Mammary epithelial cell (primary cell): ENCODE data around the gene HIBADH.

ENCODE experiments used
- CTCF ChIP-seq, 2 donors: IDR thresholded peaks in 1 of 2; conservative IDR thresholded peaks in 1 of 2; 2 replicates each; pipeline ENCODE4 v1.5.1; 2011 to 2012; ENCODE audit warnings: inconsistent platforms in 2 of 2, low read length in 2 of 2, mild to moderate bottlenecking in 2 of 2, control low read depth in 1 of 2, low read depth in 1 of 2; ENCODE audit not compliant: insufficient read depth in 1 of 2; ENCODE audit errors: extremely low read depth in 1 of 2
- EZH2 ChIP-seq: IDR thresholded peaks from 2 replicates; pipeline ENCODE4 v1.6.1; 2012; ENCODE audit warnings: low read length, inconsistent platforms, borderline replicate concordance

GRCh38 chr7:27515933-27516332 lies 146.8 kb downstream of the HIBADH start:
- TF ChIP-seq EZH2 (no peak), CTCF (conservative IDR thresholded peaks at IDR 0.05 in 1 of 2, IDR thresholded peaks at IDR 0.05 in 1 of 2; ENCODE audit: extremely low read depth in 1 of 2, insufficient read depth in 1 of 2, low read depth in 1 of 2, low read length in 2 of 2) (no peak)
